HG03045 (cell line): ENCODE results near the gene RPL10A.
"Not testable (repeated sequence)": the region's sequence is repeated elsewhere in the genome, so short reads cannot be mapped to it uniquely, and the experiment has no call there.

Experiments used
- ATAC-seq: cut with Tn5 transposase; IDR thresholded peaks from one replicate; pipeline ENCODE4 v1.9.1; 2021; ENCODE audit warnings: mild to moderate bottlenecking, moderate library complexity; ENCODE audit not compliant: unreplicated experiment

Gene RPL10A

GRCh38 chr6:35468181-35468979, at the start of gene RPL10A:
Gene RPL10A, plus strand, starts transcription at chr6:35468401. Its CDS starts 34 bp downstream, at chr6:35468435.
- ATAC-seq: peak; percentile 73

GRCh38 chr6:35419417-35419816, 48.8 kb upstream of the RPL10A start:
- ATAC-seq: no peak

GRCh38 chr6:35419961-35420360, 48.2 kb upstream of the RPL10A start:
- ATAC-seq: no peak

GRCh38 chr6:35425284-35425683, 42.9 kb upstream of the RPL10A start:
- ATAC-seq: no peak

- no peak for ATAC-seq
These were observed 42.1 kb upstream of the RPL10A start for GRCh38 chr6:35426074-35426473.

- no peak for ATAC-seq
These were observed 40.8 kb upstream of the RPL10A start for GRCh38 chr6:35427435-35427834.

GRCh38 chr6:35427851-35428321, 40.3 kb upstream of the RPL10A start:
- no peak for ATAC-seq

- no peak for ATAC-seq
These were observed 39.6 kb upstream of the RPL10A start for GRCh38 chr6:35428421-35429149.

- ATAC-seq: no peak
These were observed 38.7 kb upstream of the RPL10A start for GRCh38 chr6:35429463-35429862.

- no peak for ATAC-seq
These were observed 35.9 kb upstream of the RPL10A start for GRCh38 chr6:35432291-35432690.

- not testable (repeated sequence) for ATAC-seq
These were observed 35.5 kb upstream of the RPL10A start for GRCh38 chr6:35432702-35433101.

GRCh38 chr6:35435074-35435837, 32.9 kb upstream of the RPL10A start:
- ATAC-seq: no peak

GRCh38 chr6:35436071-35436857, 31.9 kb upstream of the RPL10A start:
- ATAC-seq: no peak

GRCh38 chr6:35438378-35439065, 29.7 kb upstream of the RPL10A start:
- not testable (repeated sequence) for ATAC-seq

- ATAC-seq: no peak
These were observed 28.9 kb upstream of the RPL10A start for GRCh38 chr6:35439308-35439707.

- ATAC-seq: no peak
These were observed 27.0 kb upstream of the RPL10A start for GRCh38 chr6:35441205-35441604.

GRCh38 chr6:35441642-35442041, 26.6 kb upstream of the RPL10A start:
- no peak for ATAC-seq

- no peak for ATAC-seq
These were observed 25.5 kb upstream of the RPL10A start for GRCh38 chr6:35442693-35443092.

GRCh38 chr6:35443341-35444030, 24.7 kb upstream of the RPL10A start:
- ATAC-seq: no peak
